Upper lobe of right lung (tissue), 1 donor: ENCODE data around the gene ZNF341. TPM values are rescaled to one million over a fixed set of nuclear protein-coding genes. Genes with fewer than 3 reads are reported as not detected.

Experiments
- ATAC-seq: fragments of 200-7000 bp; cut with Tn5 transposase; one replicate; pipeline ENCODE4 v1.9.1; 2020; ENCODE audit warnings: mild to moderate bottlenecking, moderate library complexity
- DNase-seq: peaks from one replicate; pipeline ENCODE4 v3.0.0-alpha.2; 2020
- H3K27ac ChIP-seq: fragments of 200-600 bp; one replicate; pipeline ENCODE4 v1.8.0; 2022
- H3K27me3 ChIP-seq: fragments of 200-600 bp; one replicate; pipeline ENCODE4 v1.8.0; 2022; ENCODE audit warnings: mild to moderate bottlenecking
- H3K36me3 ChIP-seq: fragments of 200-600 bp; one replicate; pipeline ENCODE4 v1.8.0; 2022
- H3K4me1 ChIP-seq: fragments of 200-600 bp; one replicate; pipeline ENCODE4 v1.8.0; 2022
- H3K4me3 ChIP-seq: fragments of 200-600 bp; one replicate; pipeline ENCODE4 v1.8.0; 2022; ENCODE audit warnings: mild to moderate bottlenecking
- H3K9me3 ChIP-seq: fragments of 200-600 bp; one replicate; pipeline ENCODE4 v1.8.0; 2022
- CTCF ChIP-seq: fragments of 200-600 bp; IDR thresholded peaks from one replicate; pipeline ENCODE4 v1.8.0; 2022; ENCODE audit warnings: antibody characterized with exemption
- intact Hi-C: fragments of 100-400 bp; cut with DNase I; formaldehyde crosslinking; loops from one replicate; pipeline ENCODE4 v1.11.0; 2022
- total RNA-seq: library from RNA; stranded (reverse); fragmentation: NEBNext Ultra II Directional; extraction: Animal tissue kit (Norgen Biotek cat#: 25700); gene quantifications from one replicate; pipeline ENCODE4 v1.2.1, GENCODE V29; 2021
- donor health status: DM: no; HTN: yes; CAD: no; lungs with severe emphysema.

ZNF341 gene
- total RNA-seq, 1 donor from 2014 or later, result 4.8 TPM

- intact Hi-C loops, result no loop called here
- TF ChIP-seq CTCF, result no peak
- DNase-seq (no peak), ATAC-seq (no peak)
- H3K4me3 ChIP-seq, result no peak overlapping the region
- H3K9me3 ChIP-seq, result no peaks in the 10 kb centered on the region
- H3K4me1 ChIP-seq, result peaks cover 72% of the 10 kb centered on the region
- no peak overlapping the region for H3K27ac ChIP-seq
- H3K36me3 ChIP-seq, result no peaks in the 10 kb centered on the region
- no peaks in the 10 kb centered on the region for H3K27me3 ChIP-seq
Measured at GRCh38 chr20:33827109-33827508, 95.3 kb downstream of the ZNF341 start.

DNA sequence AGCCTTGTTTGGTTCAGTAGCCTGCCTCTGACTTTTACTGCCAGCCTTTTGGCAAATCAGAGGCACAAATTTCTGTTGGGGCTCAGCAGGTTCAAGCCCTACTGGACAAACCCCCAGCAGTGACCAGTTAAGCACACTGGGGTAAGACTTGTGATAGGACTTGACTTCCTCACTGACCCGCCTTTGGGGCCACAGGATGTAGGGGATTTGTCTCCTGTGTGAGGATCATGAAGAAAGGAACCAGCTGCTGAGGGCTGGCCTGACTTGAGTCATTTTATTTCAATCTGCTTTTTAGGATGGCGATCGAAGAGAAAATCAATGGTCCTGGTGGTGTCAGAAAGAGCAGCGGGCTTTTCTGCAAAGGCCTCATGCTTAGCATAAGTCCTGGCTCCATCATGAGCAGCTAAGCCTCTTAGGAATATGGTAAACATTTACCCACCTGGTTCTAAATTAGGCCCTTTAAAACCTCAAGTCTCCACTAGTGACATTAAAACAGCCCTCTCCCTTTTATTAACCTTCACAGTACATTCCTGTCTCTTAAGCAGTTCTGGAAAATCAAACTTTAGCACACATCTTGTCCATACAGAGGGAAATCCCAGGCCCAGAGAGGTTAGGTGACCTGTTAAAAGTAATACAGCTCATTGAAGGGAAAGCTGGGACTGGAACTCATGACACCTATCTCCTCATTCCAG lies 96.0 kb downstream of the ZNF341 start:
- intact Hi-C loops, result no loop called here
- Histone ChIP-seq H3K27ac (peak overlapping the region; percentile 3), H3K4me3 (no peak overlapping the region)

DNA sequence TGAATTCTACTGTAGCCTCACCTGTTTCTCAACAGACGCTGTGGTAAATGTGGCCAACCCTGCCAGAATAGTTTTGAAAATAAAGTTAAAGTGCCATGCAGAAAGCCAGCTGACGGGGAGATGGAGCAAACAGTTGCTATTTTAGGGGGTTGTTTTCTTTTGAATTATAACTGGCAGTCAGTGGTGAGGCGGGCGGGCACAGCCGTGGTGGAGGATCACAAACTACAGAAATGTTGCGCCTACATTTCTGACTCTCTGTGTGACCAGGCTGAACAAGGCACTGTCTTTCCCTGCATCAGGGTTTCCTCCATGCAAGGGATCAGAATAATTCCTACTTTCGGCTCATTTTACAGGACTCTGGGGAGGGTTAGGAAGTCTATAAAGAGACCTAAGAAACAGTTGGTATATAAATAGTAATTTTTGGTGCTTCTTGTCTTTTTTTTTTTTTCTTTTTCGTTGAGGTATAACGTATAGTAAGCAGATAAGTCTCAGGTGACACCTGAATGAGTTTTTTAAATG lies 96.6 kb downstream of the ZNF341 start:
- no peaks in the 10 kb centered on the region for H3K27me3 ChIP-seq
- H3K36me3 ChIP-seq, result no peaks in the 10 kb centered on the region
- no peak overlapping the region for H3K4me3 ChIP-seq
- peaks cover 85% of the 10 kb centered on the region for H3K4me1 ChIP-seq
- DNase-seq, result no peak
- TF ChIP-seq CTCF, result no peak
- intact Hi-C loops, result no loop called here
- H3K9me3 ChIP-seq, result no peaks in the 10 kb centered on the region
- ATAC-seq, result no peak
- peak overlapping the region; percentile 3 for H3K27ac ChIP-seq

More for the DNA sequence above, 96.0 kb downstream of the ZNF341 start:
- ATAC-seq, result no peak
- H3K4me1 ChIP-seq, result peaks cover 79% of the 10 kb centered on the region
- no peak for DNase-seq
- no peaks in the 10 kb centered on the region for H3K9me3 ChIP-seq
- no peaks in the 10 kb centered on the region for H3K36me3 ChIP-seq
- no peak for TF ChIP-seq CTCF
- H3K27me3 ChIP-seq, result no peaks in the 10 kb centered on the region

DNA sequence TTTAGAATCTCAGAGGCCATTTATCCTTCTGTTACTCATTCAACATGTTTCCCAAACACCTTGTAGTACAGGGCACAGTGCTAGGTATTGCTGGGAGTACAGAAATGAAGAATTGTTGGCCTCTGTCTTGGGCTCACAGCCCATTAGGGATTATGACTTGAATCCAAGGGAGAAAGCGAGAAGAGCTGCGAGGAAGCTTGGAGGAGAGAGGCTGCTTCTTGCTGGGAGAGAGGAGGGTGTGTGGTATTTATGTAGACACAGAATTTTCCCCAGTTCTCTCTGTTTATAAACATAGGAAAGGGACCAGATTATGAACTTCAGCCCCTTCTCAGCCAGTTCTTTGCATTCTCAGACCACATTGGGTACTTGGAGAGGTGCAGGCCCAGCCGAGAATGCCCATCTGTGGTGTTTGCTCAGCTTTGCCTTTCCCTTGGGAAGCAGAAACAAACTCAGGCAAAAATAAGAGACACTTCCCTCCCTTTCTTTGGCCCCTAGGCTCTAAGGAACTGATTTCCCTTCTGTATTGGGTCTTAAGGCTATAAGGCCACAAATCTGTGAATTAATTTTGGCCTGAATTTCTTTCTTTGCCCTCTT lies 97.3 kb downstream of the ZNF341 start:
- DNase-seq, result no peak
- H3K27ac ChIP-seq, result peak overlapping the region; percentile 51
- no peak for TF ChIP-seq CTCF
- peaks cover 91% of the 10 kb centered on the region for H3K4me1 ChIP-seq
- no peak for ATAC-seq
- intact Hi-C loops, result no loop called here
- no peak overlapping the region for H3K4me3 ChIP-seq
- no peaks in the 10 kb centered on the region for H3K27me3 ChIP-seq
- no peaks in the 10 kb centered on the region for H3K9me3 ChIP-seq
- no peaks in the 10 kb centered on the region for H3K36me3 ChIP-seq

DNA sequence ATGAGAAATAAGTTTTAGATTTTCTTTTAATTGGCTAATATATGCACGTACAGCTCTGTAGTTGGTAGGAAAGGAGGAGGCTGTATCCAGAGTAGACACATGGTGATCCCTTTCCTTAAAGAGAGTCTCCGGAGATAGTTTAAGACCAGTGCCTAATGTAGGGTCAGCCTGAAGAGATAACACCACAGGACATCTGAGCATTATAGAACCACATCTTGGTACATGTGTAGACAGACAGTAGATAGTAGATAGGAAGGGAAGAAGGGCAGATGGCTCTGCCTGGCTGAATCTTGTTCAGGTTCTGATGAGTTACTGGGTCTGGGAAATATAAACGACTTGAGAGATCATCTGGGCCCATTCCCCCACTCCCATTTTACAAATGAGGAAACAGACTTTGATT lies 97.8 kb downstream of the ZNF341 start:
- no peak for TF ChIP-seq CTCF
- Histone ChIP-seq H3K27ac (peak overlapping the region; percentile 51), H3K27me3 (no peaks in the 10 kb centered on the region), H3K9me3 (no peaks in the 10 kb centered on the region), H3K4me3 (no peak overlapping the region), H3K4me1 (peaks cover 87% of the 10 kb centered on the region), H3K36me3 (no peaks in the 10 kb centered on the region)
- DNase-seq (no peak), ATAC-seq (no peak)
- intact Hi-C loops, result no loop called here
